ENCODE results near the gene KCNJ4.

- no peak for TF ChIP-seq EZH2 (optimal IDR thresholded peaks at IDR 0.05; ENCODE audit: low read depth, low read length)
- no peak for TF ChIP-seq CTCF (IDR thresholded peaks at IDR 0.05; ENCODE audit: low read length)
Observed at GRCh38 chr22:38462960-38463784, 8.2 kb upstream of the KCNJ4 start.

Data from MM.1S (cell line).